Neutrophil (primary cell): ENCODE measurements around the gene DCANP1.

Source experiments
- H3K27ac ChIP-seq: fragments of 200-600 bp; sonication (generic); 2 replicates; pipeline ENCODE4 v1.5.1; 2016; ENCODE audit warnings: mild to moderate bottlenecking, moderate library complexity
- H3K27me3 ChIP-seq: fragments of 200-600 bp; sonication (generic); 2 replicates; pipeline ENCODE4 v1.6.0; 2016; ENCODE audit warnings: mild to moderate bottlenecking
- H3K36me3 ChIP-seq: fragments of 200-600 bp; sonication (generic); 2 replicates; pipeline ENCODE4 v1.5.1; 2017
- H3K4me1 ChIP-seq, 2 experiments: fragments of 200-600 bp in 1 of 2; sonication (generic) in 1 of 2; 1 replicate in 1 of 2; 2 replicates in 1 of 2; pipeline versions ENCODE4 v1.5.1 to v1.6.1; 2013 to 2016; ENCODE audit warnings: low read depth in 1 of 2, low read length in 1 of 2, mild to moderate bottlenecking in 1 of 2, moderate library complexity in 1 of 2; ENCODE audit not compliant: control insufficient read depth in 1 of 2, insufficient read depth in 1 of 2
- H3K4me3 ChIP-seq, 2 experiments: fragments of 200-600 bp in 1 of 2; sonication (generic) in 1 of 2; 1 replicate in 1 of 2; 2 replicates in 1 of 2; pipeline ENCODE4 v1.5.1; 2013 to 2016; ENCODE audit warnings: low read depth in 1 of 2, low read length in 1 of 2, mild to moderate bottlenecking in 1 of 2, moderate library complexity in 1 of 2
- H3K9me3 ChIP-seq: fragments of 200-600 bp; sonication (generic); 2 replicates; pipeline ENCODE4 v1.5.1; 2016
- TF ChIP-seq, protein P1 (sequence below): fragments of 200-600 bp; sonication (generic); IDR thresholded peaks from 2 replicates; pipeline ENCODE4 v1.5.1; 2016; ENCODE audit warnings: antibody characterized with exemption

DCANP1 gene

DNA sequence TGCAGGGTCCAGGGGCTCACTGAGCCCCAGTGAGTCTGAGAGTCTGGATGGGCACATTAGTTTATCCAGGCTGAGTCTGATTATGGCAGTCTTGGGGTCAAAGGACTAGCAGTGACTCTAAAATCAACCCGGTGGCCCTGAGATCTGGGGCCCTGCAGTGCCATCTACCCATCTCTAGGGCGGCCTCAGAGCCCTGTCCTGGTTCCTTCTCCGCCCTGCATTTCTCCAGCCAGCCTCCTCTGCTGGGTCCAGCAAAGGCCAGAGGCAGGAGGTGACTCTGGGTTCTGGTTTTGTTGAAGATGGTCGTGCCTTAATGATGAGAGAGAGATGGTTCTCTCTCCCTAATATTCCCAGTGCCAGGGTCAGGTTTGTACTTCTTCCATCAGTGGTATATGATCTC lies 15.0 kb downstream of the DCANP1 start:
- Histone ChIP-seq H3K27ac (no peak overlapping the region), H3K9me3 (no peaks in the 10 kb centered on the region), H3K4me3 (no peak overlapping the region), H3K27me3 (no peaks in the 10 kb centered on the region), H3K4me1 (peaks cover 26 to 27% of the 10 kb centered on the region in 2 experiments), H3K36me3 (no peaks in the 10 kb centered on the region)
- TF ChIP-seq, protein P1, sequence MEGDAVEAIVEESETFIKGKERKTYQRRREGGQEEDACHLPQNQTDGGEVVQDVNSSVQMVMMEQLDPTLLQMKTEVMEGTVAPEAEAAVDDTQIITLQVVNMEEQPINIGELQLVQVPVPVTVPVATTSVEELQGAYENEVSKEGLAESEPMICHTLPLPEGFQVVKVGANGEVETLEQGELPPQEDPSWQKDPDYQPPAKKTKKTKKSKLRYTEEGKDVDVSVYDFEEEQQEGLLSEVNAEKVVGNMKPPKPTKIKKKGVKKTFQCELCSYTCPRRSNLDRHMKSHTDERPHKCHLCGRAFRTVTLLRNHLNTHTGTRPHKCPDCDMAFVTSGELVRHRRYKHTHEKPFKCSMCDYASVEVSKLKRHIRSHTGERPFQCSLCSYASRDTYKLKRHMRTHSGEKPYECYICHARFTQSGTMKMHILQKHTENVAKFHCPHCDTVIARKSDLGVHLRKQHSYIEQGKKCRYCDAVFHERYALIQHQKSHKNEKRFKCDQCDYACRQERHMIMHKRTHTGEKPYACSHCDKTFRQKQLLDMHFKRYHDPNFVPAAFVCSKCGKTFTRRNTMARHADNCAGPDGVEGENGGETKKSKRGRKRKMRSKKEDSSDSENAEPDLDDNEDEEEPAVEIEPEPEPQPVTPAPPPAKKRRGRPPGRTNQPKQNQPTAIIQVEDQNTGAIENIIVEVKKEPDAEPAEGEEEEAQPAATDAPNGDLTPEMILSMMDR: no peak

DNA sequence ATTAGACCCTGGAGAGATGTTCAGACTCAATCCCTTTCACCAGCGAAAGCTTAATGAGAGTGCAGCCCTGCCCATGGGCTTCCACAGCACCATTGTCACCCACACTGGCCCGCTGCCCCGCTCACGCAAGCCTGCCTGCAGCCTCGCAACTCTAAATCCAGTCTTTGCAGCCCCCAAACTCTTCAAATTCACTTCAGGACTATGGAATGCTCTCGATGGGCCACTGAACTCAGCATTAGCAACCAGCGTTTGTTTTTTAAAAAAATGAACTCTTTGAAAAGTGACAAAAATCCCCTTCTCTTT lies 17.1 kb downstream of the DCANP1 start:
- peaks cover 39 to 41% of the 10 kb centered on the region in 2 experiments for H3K4me1 ChIP-seq
- no peak overlapping the region for H3K27ac ChIP-seq
- no peaks in the 10 kb centered on the region for H3K27me3 ChIP-seq
- no peaks in the 10 kb centered on the region for H3K9me3 ChIP-seq
- H3K36me3 ChIP-seq: no peaks in the 10 kb centered on the region
- no peak overlapping the region for H3K4me3 ChIP-seq
- TF ChIP-seq, protein P1: no peak

DNA sequence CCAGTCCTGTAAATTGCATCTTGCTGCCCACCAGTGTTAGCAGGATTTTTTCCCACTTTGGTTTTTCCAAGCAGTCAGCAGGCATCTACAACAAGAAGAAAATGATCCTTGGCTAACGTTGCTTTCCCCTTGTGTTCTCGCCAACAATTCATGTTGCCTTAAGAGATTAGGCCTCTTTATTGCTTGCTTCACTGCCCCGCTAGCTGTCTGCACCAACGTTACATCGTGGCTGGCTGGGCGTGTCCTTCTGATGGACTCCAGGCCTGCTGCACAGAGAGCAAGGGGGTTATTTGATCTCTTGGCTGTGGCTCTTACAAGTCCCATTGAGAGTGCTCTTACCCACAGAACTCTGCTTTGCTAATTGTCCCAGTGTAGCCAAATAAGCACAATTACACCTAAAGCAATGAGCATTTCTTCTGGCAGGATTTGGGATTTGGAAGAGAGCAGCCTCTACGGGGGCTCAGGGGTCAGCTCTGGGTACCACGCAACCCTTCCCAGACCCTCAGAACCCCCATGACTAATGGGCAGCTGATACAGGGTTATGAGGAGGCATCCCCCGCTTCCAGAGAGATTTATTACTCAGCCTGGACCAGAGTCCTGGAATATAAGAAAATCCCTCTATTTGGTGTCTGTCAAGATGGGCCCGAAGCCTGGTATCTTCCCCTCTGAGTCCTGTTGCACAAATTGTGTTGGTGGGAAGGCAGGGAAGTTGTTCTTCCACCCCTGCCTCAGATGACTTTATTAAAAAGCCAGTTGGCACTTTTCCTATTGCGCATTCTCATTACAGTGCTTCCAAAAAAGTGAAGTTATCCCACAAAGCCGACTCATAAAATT lies 17.6 kb downstream of the DCANP1 start:
- TF ChIP-seq, protein P1: no peak
- Histone ChIP-seq H3K4me1 (peaks cover 40 to 42% of the 10 kb centered on the region in 2 experiments), H3K27ac (no peak overlapping the region), H3K4me3 (no peak overlapping the region), H3K9me3 (no peaks in the 10 kb centered on the region), H3K36me3 (no peaks in the 10 kb centered on the region), H3K27me3 (no peaks in the 10 kb centered on the region)

DNA sequence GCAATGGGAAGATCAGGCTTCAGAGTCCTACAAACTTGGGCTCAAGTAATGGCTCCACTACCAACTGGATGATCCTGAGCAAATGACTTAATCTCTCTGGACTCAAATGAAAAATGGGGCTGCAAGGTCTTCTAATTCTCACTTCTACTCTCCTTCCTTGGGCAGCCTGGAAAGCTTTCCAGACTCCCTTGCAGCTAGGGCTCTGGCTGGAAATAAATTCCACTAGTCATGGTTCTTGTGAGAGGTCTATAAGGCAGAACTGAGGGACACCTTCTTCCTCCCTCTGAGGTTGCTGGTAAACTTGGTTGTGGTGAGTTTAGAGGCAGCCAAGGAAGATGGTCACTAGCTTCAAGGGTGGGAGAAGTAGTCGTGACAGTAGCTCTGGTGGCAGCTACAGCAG lies 18.6 kb downstream of the DCANP1 start:
- Histone ChIP-seq H3K27ac (no peak overlapping the region), H3K36me3 (no peaks in the 10 kb centered on the region), H3K4me3 (no peak overlapping the region), H3K9me3 (no peaks in the 10 kb centered on the region), H3K4me1 (peaks cover 40 to 42% of the 10 kb centered on the region in 2 experiments), H3K27me3 (no peaks in the 10 kb centered on the region)
- TF ChIP-seq, protein P1: no peak

DNA sequence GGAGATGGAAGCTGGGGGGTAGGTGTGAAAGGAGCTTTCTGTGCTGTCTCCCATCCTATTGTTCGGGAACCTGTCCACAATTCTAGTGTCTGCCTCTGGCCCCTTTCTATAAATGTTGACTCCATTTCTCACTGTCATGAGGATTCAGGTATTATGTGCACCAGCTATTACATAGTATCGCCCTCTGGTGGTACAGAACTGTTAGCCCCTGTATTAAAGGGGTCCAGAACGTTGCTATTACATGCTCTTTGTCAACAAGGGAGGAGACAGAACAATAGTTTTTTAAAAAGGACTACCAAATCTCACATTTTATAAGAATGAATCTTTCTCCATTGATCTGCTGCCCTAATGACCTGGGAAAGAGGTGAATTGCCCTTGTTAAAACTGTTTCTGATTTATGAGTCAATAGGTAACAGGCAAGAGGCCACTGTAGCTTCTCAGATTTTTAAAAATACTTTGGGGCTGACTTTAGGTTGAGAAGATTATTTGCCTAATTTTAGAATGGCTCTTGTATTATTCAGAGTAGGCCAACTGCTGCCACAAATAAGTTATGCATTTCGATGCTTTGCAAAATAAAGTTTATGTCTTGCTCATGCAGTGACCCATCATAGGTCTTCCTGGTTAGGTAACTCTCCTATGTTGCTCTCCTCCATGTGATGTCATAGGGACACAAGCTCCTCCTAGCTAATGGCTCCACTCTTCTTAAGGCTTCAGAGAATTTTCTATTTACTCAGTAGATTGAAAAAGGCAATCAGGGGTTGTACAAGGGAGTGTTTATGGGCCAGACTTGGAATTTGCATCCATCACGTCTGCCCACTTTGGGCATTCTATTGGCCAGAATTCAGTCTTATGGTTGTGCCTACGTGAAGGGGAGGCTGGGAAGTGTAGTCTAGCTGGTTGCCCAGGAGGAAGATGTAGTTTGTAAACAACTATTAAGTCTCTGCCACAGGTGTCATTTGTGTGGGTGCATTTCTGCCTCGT lies 20.8 kb downstream of the DCANP1 start:
- Histone ChIP-seq H3K4me3 (no peak overlapping the region), H3K4me1 (peaks cover 45 to 47% of the 10 kb centered on the region in 2 experiments), H3K9me3 (no peaks in the 10 kb centered on the region), H3K27me3 (no peaks in the 10 kb centered on the region), H3K36me3 (no peaks in the 10 kb centered on the region), H3K27ac (peak overlapping the region; percentile 79)
- TF ChIP-seq, protein P1: peak; percentile 49
